ENCODE measurements around the gene NEU2.
"Not testable (repeated sequence)": the region's sequence is repeated elsewhere in the genome, so short reads cannot be mapped to it uniquely, and the experiment has no call there.

The NEU2 gene

DNA sequence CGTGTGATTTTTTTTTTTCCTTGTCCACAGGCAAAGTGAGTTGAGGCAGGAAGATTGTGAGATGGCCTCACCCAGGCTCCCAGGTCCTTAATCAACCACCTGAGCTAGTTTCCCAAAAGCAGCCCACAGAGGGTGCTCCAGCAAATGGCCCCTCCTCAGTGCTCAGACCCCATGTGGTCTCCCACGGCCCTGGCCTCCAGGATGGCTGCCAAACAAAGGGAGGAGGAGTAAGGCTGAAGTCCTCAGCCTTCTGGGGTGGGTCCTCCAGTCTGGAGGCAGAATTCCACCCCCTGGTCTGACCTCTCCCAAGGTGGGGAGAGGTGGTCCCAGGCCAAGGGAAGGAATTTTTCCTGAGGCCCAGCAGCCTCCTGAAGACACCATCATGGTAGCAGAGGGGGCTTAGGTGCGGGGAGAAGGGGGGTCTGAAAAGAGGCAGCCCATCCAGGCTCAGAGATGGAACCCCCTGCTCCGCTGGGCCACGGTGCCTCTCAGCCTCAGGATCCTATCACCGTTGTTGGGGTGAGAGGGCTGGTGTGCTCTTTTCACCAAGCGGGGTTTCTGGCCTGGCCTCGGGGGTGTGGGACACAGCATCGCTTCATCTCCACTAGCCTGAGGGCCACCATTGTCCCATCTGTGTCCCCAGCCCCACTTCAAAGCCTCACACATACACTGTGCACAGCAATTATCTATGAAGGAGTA, 21.8 kb upstream of the NEU2 start:
- FAIRE-seq = no peak

DNA sequence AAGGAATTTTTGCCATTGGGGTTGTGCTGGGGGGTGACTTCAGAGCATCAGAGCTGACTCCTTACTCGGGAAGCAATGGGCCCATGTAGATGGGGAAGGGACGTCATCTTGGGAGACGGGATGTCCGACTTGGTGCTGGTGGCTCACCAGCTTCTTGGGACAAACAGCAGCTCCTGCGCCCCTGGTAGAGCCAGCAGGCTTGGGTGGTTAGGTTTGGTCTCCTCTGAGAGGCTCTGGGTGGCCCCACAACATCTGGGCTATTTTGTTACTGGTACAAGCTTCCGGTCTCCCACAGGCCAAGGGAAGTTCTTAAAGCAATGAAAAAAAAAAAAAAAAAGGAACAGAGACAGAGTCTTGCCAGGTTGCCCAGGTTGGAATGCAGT, 21.2 kb upstream of the NEU2 start:
- FAIRE-seq = no peak

DNA sequence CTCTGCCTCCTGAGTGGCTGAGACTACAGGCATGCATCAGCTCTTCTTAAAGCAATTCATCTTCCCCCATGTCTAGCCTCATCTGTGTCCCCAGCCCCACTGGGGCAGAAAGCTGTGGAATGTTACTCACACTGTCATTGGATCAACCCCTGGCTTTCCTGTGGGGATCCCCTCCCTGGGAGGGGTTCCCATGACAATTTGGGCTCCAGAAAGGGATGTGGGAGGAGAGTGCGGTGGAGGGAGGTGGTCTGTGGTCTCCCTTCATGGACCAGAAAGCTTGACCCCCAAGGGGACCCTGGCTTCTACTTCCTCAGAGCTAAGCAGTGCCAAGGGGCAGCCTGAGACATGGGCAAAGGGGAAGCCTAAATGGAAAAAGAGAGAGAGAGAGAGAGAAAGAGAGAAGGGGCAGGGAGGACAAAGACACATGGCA, 20.8 kb upstream of the NEU2 start:
- no peak for FAIRE-seq

DNA sequence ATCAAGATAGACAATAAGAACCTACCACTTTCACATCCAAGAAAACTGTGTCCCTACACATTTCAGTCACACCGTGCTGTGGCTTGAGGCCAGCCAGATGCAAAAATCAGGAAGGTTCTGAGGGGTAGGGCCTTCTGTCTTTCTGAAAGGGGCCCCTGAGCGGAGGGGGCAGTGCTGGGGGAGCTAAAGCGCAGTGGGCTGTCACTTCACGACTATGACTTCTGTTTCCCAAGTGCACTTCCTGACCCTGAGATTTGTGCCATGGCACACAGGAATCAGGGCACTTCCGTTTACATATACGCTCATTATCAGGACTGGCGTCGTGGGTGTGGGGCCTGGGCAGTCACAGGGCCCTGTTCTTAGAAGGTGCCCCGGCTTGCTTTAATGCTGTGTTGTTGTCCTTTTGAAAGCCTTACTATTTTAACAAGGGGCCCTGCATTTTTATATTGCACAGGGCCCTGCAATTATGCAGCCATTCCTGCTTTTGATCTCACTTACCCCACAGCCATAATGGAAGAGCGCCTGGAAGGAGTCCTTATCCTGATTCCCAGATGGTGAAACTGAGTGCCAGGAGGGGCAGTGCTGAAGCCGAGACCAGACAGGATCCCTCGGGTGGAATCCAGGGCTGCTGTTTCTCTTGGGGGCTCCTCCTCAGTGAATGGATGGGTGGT, 20.0 kb upstream of the NEU2 start:
- no peak for FAIRE-seq

DNA sequence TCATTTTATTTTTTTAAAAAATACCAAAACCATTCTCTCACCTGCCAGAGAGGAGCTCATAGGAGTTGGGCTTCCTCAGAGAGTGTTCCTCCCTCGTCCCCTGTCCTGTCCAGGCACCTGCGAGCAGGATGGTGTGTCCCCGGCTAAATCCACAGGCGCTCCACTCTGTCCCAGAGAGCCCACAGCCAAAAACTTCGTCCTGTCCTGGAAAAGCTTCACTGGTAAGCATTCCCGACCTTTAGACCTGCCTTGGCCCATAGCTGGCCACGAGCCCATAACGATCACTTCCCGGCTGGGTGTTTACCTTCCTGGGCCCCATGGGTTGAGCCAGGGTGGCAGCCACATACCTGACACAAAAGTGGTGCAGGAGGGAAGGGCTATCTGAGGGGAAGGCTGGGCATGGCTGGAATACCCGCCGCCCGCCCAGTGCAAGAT, 19.4 kb upstream of the NEU2 start, which contains the start of gene NGEF:
TSS of gene NGEF (minus strand) at position 230 of the 435 bp plus-strand sequence. CDS start 38,366 bp downstream, outside the sequence.
- no peak for FAIRE-seq

DNA sequence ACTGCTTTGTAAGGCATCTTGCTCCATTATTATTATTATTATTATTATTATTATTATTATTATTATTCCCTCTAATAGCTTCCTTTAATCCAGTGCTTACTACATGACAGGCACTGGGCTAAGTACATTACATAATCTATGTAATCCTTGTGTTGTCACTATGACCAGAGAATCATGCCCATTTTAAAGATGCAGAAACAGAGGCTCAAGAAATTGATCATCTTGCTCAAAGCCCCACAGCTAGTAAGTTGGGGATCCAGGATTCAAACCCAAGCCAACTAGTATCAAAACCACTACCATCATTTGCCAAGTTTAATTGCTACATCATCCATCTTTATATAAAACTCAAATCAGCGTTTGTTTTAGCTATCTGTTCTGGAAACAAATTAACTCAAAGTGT, 18.8 kb upstream of the NEU2 start:
- no peak for FAIRE-seq

DNA sequence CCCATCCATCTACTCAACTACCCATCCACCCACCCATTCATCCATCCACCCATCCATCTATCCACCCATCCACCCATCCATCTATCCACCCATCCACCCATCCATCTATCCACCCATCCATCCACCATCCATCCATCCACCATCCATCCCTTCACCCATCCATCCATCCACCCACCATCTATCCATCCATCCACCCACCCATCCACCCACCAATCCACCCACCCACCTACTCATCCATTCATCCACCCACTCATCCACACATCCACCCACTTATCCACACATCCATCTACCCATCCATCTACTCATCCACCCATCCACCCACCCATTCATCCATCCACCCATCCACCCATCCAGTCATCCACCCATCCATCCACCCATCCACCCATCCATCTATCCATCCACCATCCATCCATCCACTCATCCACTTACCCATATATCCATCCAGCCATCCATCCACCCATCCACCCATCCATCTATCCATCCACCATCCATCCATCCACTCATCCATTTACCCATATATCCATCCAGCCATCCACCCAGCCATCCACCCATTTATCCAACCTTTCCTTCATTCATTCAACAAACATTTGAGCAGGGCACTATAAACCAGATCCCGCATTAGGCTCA, 17.3 kb upstream of the NEU2 start:
- FAIRE-seq = no peak

DNA sequence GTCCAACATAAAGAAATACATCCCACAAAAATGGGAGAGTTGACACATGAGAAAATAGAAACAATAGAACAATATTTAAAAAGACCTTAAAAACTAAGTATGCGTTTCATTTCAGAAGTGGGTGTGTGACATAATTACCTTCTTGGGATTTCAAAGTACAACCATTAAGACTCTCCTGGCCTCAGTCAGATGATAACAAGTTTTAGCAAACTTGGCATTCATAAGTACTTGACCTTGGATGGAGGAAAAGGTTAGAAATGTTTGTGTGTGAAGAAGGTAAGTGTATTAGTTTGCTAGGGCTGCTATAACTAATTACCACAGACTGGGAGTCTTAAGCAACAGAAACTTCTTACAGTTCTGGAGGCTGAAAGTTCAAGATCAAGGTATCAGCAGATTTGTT, 14.5 kb upstream of the NEU2 start:
- no peak for FAIRE-seq

DNA sequence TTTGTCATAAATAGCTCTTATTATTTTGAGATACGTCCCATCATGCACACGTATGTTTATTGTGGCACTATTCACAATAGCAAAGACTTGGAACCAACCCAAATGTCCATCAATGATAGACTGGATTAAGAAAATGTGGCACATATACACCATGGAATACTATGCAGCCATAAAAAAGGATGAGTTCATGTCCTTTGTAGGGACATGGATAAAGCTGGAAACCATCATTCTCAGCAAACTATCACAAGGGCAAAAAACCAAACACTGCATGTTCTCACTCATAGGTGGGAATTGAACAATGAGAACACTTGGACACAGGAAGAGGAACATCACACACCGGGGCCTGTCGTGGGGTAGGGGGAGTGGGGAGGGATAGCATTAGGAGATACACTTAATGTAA, 12.9 kb upstream of the NEU2 start:
- FAIRE-seq = not testable (repeated sequence)

DNA sequence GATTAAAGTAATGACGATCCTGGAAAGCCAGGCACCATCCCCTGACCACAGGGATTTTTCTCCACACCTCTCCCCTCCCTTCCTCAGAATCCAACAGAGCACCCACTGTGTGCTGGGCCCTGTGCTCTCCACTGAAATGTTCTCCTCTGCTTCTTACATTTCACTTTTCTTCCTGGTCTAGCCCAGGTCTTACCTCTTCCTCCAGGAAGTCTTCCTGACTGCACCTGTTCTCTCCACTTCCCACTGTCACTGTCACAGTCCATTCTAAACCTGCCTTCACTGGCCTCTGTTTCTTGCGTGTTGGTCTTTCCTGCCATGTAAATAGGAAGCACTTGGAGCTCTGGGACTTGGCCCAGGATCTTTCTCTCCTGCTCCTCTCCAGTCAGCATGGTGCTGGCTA, 12.0 kb upstream of the NEU2 start:
- FAIRE-seq = no peak

DNA sequence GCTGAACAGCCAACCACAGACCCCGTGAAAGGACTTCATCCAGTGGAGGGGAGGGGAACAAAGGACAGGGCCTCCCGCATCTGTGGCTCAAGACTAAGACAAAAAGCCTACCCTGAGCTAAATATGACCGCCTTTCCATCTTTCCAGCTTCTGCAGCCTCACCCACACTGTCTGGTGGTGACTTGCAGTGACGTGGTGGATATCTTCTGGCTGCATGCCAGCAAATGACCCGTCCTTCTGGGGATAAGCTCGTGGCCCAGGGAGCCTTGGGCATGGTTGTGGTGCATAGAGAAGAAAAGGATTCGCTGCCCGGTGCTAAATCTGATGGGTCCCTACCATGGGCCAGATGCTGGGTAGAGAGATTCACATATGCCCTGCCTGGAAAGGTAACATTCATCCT, 10.7 kb upstream of the NEU2 start:
- FAIRE-seq = no peak

DNA sequence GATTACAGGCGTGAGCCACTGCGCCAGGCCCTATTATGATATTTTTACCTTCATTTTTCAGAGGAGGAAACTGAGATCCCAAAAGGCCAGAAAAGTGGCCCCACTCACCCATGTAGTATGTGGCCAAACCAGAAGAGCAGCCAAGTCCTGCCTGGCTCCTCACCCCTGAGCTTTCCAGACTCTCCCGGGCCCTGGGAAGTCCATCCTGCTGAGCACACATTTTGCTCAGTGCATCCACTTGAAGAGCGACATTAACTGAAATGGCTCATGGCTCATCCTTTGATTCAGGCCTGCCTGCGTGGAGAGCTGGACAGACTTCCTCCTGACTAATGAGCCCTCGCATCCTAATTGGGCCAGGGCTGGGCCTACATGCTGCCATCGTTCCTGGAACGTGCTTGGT, 9.9 kb upstream of the NEU2 start:
- FAIRE-seq = no peak

DNA sequence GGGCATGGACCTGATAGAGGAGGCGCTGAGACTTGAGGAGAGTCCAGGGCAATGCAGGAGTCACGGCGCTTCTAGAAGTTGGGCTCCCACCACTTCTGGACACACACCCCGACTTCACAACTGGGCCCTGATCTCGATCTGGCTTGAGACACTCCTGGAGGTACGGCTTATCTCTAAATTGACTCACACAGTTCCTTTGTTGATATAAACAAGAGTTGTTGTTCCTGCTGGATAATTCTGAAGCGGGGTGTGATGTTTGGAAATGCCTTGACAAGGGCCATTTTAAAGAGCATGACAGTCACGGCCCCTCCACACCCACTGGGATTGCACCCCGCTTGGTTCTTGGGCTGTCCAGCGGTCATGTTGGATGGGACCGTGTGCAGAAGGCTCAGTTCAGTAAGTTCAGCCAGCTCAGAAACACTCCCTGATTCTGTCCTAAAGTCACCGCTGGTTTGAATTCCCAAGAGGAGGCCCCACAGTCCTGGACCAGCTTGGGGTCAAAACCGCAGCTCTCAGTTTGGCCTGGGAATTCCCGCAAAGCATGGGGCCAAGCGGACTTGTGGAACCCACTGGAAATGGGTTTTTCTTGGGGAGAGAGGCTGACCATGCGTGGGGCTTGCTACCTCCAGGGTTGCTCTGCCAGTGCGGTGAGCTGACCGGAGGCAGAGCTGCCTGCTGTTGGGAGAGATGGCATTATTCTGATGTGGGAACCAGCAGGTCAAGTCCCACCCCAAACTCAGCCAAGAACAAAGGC, 9.3 kb upstream of the NEU2 start:
- no peak for FAIRE-seq

DNA sequence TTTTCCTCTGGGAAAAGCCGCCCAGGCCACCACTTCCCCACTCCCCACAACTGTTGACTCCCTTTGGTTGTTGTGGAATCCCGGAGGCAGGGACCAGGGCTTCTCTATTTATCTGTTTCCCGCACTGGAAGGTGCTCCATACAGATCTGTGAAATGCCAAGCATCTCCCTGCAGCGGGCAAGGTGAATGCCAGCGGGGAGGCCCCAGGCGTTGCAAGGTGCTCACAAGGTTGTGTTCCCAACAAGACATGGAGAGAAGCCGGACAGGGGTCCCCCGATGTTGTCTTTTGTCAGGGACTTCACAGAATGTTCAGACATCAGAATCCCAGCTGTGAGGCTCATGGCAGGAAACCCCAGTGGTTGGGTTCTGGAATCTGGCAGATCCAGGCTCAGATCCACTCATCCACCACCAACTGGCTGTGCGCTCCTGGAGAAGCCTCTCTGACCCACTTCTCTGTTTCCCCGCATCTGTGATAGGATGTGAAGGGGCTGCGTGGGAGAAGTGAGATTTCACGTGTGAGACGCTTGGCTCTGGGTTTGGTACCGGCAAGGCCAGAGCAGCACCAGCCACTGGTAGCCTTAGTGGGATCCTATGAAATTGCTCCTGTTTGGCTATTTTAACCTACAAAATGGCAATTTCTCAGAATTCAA, 8.6 kb upstream of the NEU2 start:
- FAIRE-seq = no peak

DNA sequence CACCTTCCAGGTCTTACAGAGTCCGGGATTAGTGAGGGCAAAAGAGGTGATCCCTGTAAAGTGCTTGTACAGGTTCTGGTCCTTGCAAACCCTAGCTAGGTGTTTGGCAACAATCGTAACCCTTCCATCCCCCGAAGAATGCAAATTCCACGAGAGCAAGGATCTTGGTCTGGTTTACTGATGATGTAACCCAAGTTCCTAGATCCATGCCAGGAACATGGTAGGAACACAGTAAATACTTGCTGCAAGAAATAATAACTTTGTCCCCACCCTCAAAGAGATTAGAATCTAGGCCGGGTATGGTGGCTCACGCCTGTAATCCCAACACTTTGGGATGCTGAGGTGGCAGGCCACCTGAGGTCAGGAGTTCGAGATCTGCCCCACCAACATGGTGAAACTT, 6.8 kb upstream of the NEU2 start:
- no peak for FAIRE-seq

DNA sequence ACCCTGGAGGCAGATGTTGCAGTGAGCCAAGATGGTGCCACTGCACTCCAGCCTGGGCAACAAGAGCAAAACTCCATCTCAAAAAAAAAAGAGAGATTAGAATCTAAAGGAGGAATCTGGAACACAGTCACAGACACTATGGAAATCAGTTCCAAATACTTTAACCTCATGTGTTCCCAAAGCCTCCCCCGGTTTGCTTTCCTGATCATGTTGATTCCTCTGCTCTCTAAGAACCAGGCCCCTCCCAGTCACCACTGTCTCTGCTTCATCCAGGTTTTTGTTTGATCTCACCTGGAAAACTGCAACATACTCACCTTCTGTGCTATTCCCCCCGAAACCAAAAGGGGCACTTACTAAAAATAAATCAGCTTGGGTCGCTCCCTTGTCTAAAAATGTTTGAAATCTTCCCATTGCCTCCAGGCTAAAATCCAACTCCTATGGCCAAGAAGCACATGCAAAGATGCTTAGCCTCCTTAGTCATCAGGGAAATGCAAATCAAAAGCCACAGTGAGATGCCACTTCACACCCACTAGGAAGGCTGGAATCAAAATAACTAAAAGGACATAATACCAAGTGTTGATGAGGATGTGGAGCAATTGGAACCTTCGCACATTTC, 6.2 kb upstream of the NEU2 start:
- no peak for FAIRE-seq

DNA sequence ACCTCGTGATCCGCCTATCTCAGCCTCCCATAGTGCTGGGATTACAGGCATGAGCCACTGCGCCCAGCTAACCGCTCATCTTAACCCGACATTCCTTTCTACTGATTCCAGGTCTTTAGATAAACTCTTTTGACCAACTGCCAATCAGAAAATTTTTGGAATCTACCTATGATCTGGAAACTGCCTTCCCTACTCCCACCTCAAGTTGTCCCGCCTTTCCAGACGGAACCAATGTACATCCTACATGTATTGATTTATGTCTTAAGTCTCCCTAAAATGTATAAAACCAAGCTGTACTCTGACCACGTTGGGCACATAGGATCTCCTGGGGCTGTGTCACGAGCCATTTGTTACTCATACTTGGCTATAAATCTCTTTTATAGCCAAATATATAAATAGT, 3.2 kb upstream of the NEU2 start:
- FAIRE-seq = no peak

DNA sequence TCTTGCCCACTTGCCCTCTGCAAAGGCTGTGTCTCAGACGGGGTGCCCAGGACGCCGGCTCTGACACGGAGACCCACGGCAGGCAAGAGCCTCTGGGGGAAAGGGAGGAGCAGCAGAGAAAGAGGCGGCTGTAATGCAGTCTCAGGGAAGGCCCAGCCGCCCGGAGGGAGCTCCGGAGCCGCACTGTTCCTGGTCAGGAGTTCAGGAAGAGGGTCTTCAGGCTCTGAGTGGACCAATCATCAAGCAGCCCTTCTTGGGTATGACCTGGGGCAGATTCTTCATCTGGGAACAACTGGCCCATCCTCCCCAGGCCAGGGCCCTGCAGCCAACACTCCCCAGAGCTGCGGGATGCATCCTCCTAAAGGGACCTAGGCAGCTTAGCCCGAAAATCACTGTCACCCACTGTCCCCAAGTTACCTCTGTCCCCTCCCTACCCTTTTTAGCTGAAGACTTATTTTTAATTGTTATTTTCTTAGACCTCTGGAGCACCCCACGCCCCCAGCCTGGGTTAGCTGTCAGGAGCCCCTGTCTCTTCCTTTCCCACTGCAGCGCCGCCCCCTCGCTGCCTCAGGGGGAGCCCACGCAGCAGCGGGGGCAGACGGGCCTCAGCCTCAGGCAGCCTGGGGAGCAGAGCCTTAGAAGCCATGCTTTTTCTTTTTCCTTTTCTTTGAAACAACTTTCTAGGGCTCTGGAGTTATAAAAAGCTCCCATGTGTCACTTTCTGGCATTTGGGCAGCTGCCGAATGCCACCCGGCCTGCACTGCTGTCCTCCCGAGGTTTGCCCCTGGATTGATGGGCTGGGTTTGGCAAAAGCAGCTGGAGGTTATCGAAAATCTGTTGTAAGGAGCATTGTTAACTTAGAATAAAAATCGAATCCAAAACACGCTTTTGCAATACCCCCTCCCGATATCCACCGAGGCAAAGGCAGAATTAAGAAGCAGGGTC, 644 bp upstream of the NEU2 start:
- FAIRE-seq = no peak

DNA sequence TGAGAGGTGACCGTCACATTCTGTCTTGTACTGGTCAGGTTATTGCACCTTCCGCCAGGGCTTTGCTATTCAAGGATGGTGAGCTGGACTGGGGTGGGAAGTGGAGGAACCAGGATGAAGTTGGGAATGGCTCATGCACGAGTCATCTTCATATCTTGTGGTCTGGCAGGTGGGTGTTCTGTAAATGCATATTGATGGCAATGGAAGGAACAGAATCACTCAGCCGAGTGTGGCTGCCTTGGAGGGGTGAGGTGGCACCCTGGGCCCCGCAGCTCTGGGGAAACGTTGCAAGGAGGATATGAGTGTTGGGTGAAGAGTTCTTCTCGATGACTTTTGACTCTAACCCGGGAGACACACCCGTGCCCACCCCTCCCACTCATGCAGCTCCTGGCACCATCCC, 1.2 kb downstream of the NEU2 start:
- FAIRE-seq = no peak

DNA sequence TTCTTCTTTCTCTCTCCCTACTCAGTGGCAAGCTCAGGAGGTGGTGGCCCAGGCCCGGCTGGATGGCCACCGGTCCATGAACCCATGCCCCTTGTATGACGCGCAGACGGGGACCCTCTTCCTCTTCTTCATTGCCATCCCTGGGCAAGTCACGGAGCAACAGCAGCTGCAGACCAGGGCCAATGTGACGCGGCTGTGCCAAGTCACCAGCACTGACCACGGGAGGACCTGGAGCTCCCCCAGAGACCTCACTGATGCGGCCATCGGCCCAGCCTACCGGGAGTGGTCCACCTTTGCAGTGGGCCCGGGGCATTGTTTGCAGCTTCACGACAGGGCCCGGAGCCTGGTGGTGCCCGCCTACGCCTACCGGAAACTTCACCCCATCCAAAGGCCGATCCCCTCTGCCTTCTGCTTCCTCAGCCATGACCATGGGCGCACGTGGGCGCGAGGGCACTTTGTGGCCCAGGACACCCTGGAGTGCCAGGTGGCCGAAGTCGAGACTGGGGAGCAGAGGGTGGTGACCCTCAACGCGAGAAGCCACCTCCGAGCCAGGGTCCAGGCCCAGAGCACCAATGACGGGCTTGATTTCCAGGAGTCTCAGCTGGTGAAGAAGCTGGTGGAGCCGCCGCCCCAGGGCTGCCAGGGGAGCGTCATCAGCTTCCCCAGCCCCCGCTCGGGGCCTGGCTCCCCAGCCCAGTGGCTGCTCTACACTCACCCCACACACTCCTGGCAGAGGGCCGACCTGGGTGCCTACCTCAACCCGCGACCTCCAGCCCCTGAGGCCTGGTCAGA, 1.8 kb downstream of the NEU2 start:
- no peak for FAIRE-seq

Data from endometrium (tissue), 2 donors.